GM12874 (cell line): Measurements from ENCODE around the gene TGFBR3.

Experiments used
- TF ChIP-seq, protein P1 (sequence below): IDR thresholded peaks from 2 replicates; pipeline ENCODE4 v1.5.1; 2011; ENCODE audit warnings: low read depth, mild to moderate bottlenecking, control low read depth, low read length, moderate library complexity; ENCODE audit not compliant: insufficient read depth

TGFBR3 gene

GRCh38 chr1:91736146-91736714, 149.7 kb downstream of the TGFBR3 start:
- TF ChIP-seq, protein P1, sequence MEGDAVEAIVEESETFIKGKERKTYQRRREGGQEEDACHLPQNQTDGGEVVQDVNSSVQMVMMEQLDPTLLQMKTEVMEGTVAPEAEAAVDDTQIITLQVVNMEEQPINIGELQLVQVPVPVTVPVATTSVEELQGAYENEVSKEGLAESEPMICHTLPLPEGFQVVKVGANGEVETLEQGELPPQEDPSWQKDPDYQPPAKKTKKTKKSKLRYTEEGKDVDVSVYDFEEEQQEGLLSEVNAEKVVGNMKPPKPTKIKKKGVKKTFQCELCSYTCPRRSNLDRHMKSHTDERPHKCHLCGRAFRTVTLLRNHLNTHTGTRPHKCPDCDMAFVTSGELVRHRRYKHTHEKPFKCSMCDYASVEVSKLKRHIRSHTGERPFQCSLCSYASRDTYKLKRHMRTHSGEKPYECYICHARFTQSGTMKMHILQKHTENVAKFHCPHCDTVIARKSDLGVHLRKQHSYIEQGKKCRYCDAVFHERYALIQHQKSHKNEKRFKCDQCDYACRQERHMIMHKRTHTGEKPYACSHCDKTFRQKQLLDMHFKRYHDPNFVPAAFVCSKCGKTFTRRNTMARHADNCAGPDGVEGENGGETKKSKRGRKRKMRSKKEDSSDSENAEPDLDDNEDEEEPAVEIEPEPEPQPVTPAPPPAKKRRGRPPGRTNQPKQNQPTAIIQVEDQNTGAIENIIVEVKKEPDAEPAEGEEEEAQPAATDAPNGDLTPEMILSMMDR, result no peak

DNA sequence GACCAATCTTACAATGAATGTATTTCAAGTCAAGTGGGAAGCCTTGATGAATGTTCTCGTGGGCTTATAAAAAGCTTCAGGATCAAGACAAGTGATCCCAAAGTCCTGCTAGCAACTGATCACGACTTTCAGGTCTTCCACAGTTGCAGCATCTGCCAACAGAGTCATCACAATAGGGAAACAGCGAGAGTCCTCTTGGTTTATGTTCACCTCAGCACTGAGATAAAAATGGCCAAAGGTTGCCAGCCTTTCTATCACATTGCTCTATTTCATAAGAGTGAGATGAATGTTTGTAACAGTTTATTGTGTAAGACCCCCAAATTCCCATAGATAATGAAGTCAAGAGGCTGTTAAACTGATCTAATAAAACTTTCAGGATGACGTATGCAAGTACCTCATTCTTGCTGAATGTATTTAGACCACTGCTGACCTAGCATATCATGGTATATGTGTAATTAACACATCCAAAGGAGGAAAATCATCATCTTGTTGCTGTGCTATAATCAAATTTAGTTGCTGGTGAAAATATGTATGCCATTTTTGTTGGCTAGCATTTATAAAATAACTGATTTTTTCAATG, 150.6 kb downstream of the TGFBR3 start:
- TF ChIP-seq, protein P1, result no peak

GRCh38 chr1:91734761-91735160, 151.2 kb downstream of the TGFBR3 start:
- TF ChIP-seq, protein P1, result no peak

GRCh38 chr1:91733108-91733710, 152.7 kb downstream of the TGFBR3 start:
- TF ChIP-seq, protein P1, result no peak

GRCh38 chr1:91732291-91733107, 153.5 kb downstream of the TGFBR3 start:
- TF ChIP-seq, protein P1, result no peak

GRCh38 chr1:91731815-91732214, 154.1 kb downstream of the TGFBR3 start:
- TF ChIP-seq, protein P1, result no peak

DNA sequence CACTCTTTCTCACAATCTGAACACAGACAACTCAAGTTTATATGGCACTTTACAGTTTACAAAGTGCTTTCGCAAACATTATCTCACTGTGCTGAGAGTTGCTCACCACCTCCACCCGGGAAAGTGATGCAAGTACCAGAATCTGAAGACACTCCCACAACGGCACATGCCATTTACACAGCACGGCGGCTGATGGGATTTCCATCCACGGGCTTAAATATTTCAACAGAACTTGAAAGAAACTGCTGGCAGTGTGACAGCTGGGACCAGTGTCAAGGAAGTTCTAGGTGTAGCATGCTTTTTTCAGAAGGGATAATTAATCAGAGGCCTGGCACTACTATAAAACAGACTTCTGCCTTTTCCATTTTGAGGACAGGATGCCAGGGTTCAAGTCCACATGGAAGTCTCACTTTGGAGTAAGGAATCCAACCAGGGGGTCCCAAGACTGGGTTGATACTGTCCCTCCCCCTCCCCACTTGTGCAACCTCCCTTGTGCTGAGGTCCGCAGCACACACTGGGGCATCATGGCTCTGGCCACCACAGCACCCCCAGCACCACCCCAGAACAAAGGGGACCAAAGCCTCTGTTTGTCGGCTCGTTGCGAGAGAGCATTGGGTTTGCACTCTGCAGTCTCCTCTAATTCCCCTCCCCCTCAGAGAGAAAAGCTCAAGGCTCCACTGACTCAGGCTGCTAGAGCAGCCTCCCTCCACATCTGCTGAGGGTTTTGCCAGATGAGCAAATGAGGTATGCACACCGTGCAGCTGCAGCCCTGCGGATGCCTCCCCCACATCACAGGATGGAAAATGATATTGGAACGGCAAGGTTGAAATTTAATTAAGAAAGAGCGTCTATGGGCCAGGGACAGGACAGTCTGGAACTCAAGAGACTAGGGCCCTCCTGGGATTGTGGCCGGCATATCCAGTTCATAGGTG, 154.9 kb downstream of the TGFBR3 start:
- TF ChIP-seq, protein P1, result no peak
